Measurements from ENCODE around the gene COQ5.
"Not testable (repeated sequence)": the region's sequence is repeated elsewhere in the genome, so short reads cannot be mapped to it uniquely, and the experiment has no call there.

GRCh38 chr12:120519324-120519723 lies 9.6 kb downstream of the COQ5 start:
- TF ChIP-seq, protein P1, sequence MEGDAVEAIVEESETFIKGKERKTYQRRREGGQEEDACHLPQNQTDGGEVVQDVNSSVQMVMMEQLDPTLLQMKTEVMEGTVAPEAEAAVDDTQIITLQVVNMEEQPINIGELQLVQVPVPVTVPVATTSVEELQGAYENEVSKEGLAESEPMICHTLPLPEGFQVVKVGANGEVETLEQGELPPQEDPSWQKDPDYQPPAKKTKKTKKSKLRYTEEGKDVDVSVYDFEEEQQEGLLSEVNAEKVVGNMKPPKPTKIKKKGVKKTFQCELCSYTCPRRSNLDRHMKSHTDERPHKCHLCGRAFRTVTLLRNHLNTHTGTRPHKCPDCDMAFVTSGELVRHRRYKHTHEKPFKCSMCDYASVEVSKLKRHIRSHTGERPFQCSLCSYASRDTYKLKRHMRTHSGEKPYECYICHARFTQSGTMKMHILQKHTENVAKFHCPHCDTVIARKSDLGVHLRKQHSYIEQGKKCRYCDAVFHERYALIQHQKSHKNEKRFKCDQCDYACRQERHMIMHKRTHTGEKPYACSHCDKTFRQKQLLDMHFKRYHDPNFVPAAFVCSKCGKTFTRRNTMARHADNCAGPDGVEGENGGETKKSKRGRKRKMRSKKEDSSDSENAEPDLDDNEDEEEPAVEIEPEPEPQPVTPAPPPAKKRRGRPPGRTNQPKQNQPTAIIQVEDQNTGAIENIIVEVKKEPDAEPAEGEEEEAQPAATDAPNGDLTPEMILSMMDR (IDR thresholded peaks at IDR 0.05; ENCODE audit: low read length): not testable (repeated sequence)
- not testable (repeated sequence) for TF ChIP-seq EZH2 (optimal IDR thresholded peaks at IDR 0.05; ENCODE audit: low read depth, low read length)

Data from MM.1S (cell line).